ENCODE results near the gene ALAS1. TPM values are rescaled to one million over a fixed set of nuclear protein-coding genes. Genes with fewer than 3 reads are reported as not detected.

The ALAS1 gene
- total RNA-seq, 2 donors from 2014 or later: 28.4 to 33.3 TPM

DNA sequence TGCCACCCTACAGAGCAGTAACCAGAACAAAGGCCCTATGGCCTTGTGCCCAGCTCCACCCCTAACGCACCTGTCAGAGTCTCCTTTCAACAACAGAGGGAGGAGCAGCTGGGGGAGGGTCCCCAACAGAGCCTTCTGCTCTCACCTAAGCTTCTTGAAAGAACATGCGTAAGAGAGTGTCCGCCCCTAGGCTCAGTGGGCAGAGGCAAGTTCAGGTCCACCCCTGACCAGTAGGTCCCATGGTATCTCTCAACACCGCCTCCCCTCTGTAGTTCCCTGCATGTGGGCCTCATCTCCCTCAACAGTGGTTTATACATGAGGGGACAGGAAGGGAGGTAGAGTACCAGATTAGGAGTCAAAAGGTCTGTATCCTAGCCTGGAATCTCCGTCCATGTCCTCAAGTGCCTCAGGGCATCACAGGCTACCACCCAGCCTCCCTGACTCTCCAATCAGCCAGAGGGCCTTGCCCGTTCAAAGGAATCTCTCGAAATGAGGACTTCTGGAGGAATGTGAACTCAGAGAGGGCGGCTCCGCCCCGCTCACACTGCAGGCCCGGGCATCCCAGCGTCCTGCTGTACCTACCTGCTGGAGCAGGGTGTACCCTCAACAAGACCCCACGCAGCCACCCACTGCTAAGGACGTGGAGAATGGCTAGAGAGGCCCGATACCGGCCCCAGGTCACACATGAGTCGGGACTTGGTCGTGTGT lies 44.4 kb upstream of the ALAS1 start:
- Histone ChIP-seq H3K36me3 (no peaks in the 10 kb centered on the region), H3K4me1 (ENCODE audit: control insufficient read depth in 1 of 2, low read depth in 2 of 2) (peaks cover 9 to 11% of the 10 kb centered on the region in 2 donors), H3K27ac (peak overlapping the region; percentile 73 to 81), H3K27me3 (replicated peaks; ENCODE audit: insufficient read depth) (no peaks in the 10 kb centered on the region), H3K9me3 (no peaks in the 10 kb centered on the region), H3K4me3 (peak overlapping the region; percentile 72)
- no peak for ATAC-seq (ENCODE audit: insufficient number of reproducible peaks, low FRiP score, low read depth)
- DNase-seq (ENCODE audit: low spot score): no peak
- TF ChIP-seq, protein P1, sequence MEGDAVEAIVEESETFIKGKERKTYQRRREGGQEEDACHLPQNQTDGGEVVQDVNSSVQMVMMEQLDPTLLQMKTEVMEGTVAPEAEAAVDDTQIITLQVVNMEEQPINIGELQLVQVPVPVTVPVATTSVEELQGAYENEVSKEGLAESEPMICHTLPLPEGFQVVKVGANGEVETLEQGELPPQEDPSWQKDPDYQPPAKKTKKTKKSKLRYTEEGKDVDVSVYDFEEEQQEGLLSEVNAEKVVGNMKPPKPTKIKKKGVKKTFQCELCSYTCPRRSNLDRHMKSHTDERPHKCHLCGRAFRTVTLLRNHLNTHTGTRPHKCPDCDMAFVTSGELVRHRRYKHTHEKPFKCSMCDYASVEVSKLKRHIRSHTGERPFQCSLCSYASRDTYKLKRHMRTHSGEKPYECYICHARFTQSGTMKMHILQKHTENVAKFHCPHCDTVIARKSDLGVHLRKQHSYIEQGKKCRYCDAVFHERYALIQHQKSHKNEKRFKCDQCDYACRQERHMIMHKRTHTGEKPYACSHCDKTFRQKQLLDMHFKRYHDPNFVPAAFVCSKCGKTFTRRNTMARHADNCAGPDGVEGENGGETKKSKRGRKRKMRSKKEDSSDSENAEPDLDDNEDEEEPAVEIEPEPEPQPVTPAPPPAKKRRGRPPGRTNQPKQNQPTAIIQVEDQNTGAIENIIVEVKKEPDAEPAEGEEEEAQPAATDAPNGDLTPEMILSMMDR (IDR thresholded peaks at IDR 0.05): no peak

DNA sequence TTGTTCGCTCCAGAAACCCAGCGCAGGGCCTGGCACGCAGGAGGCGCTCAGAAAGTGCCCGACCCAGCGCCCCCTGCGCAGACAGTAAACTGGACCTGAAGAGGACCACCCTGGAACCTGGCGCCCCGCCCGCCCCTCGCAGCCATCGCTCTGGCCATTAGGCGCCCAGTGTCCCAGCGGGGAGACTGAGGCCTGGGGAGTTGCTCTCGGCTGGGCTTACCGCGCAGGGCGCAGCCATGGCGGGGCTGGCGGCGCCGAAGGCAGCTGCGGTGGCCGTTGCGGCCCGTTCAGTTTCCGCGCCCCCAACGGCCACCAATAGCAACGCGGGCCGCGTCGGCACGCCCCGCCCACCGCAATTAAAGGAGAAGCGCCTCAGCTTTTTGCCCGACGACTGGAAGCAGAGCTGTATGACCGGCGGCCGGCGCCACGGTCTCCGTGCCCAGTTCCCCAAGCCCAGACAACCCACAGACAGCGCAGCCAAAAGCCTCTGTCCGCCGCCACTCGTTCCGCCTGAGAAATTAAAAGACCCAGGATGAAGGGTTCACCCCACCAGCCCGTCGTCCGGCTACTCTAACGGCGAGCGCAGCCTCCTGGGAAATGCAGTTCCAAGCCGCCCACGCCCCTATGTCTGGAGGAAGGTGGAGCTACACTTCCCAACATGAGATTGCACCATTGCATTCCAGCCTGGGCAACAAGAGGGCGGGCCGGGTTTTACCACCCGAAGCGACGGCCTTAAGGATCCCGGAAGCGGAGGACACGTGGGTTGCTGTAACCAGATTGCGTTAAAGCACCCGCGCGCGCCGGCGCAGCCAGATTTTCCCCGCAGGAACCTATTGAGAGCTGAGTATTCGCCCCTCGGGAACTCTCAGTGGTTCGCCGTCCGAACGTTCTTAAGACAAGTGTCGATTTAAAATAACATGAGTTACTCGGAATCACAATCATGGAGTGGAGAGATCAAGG lies 43.5 kb upstream of the ALAS1 start, which contains the start of gene POC1A:
Gene POC1A (minus strand): TSS at position 289 of the 960 bp plus-strand sequence. CDS start 51 bp downstream, at position 238.
- DNase-seq (ENCODE audit: low spot score) (peak; percentile 96), ATAC-seq (ENCODE audit: insufficient number of reproducible peaks, low FRiP score, low read depth) (peak; percentile 97)
- H3K36me3 ChIP-seq: no peaks in the 10 kb centered on the region
- peak within 1 kb of the TSS; percentile 72 for H3K4me3 ChIP-seq
- H3K9me3 ChIP-seq: no peaks in the 10 kb centered on the region
- H3K4me1 ChIP-seq (ENCODE audit: control insufficient read depth in 1 of 2, low read depth in 2 of 2): peaks cover 9 to 11% of the 10 kb centered on the region in 2 donors
- peak within 1 kb of the TSS; percentile 73 to 81 for H3K27ac ChIP-seq
- H3K27me3 ChIP-seq (replicated peaks; ENCODE audit: insufficient read depth): no peaks in the 10 kb centered on the region
- TF ChIP-seq, protein P1 (IDR thresholded peaks at IDR 0.05): no peak

DNA sequence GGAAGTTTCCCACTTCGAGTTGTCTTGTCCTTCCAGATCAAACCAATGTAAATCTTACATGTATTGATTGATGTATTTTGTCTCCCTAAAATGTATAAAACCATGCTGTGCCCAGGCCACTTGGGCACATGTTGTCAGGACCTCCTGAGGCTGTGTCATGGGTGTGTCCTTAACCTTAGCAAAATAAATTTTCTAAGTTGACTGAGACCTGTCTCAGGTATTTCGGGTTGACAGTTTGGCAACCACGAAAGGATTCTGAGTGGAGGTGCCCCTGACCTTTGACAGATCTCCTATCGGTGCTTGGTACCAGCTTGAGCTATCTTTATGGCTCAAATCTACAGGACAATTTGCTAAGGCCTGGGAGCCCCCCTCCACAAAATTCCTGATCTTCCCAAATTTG lies 42.0 kb upstream of the ALAS1 start:
- Histone ChIP-seq H3K4me1 (ENCODE audit: control insufficient read depth in 1 of 2, low read depth in 2 of 2) (peaks cover 9 to 11% of the 10 kb centered on the region in 2 donors), H3K4me3 (no peak overlapping the region), H3K27ac (no peak overlapping the region), H3K36me3 (no peaks in the 10 kb centered on the region), H3K27me3 (replicated peaks; ENCODE audit: insufficient read depth) (no peaks in the 10 kb centered on the region), H3K9me3 (no peaks in the 10 kb centered on the region)
- no peak for ATAC-seq (ENCODE audit: insufficient number of reproducible peaks, low FRiP score, low read depth)
- TF ChIP-seq, protein P1 (IDR thresholded peaks at IDR 0.05): no peak
- DNase-seq (ENCODE audit: low spot score): no peak

DNA sequence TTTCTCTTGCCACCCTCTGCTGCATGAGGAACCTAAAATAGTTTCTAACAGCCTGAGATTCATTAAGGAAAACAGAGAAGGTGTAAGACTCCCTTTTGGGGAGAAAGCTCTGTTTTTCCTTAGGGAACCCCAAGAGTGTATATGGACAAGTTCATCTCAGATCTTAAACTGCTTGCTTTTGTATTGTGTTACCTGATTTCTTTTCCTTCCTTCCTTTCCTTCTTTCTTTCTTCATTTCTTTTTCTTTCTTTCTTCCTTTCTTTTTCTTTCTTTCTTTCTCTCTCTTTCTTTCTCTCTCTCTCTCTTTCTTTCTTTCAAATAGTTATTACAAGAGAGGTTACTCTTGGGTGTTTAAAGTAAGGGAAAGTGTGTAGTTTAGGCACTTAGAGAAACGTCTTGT lies 38.5 kb upstream of the ALAS1 start:
- no peaks in the 10 kb centered on the region for H3K27me3 ChIP-seq (replicated peaks; ENCODE audit: insufficient read depth)
- DNase-seq (ENCODE audit: low spot score): no peak
- no peak for ATAC-seq (ENCODE audit: insufficient number of reproducible peaks, low FRiP score, low read depth)

More for the DNA sequence above, 38.5 kb upstream of the ALAS1 start:
- no peak overlapping the region for H3K27ac ChIP-seq
- TF ChIP-seq, protein P1 (IDR thresholded peaks at IDR 0.05): no peak
- no peak overlapping the region for H3K4me3 ChIP-seq
- peaks cover 0 to 3% of the 10 kb centered on the region in 2 donors for H3K4me1 ChIP-seq (ENCODE audit: control insufficient read depth in 1 of 2, low read depth in 2 of 2)
- H3K36me3 ChIP-seq: no peaks in the 10 kb centered on the region
- no peaks in the 10 kb centered on the region for H3K9me3 ChIP-seq

Data from thoracic aorta (tissue), 2 donors.